Peyer's patch (tissue), 4 donors: Measurements from ENCODE around the gene TBRG1. TPM values are rescaled to one million over a fixed set of nuclear protein-coding genes. Genes with fewer than 3 reads are reported as not detected.

Experiments
- DNase-seq, 3 donors: peaks; one replicate each; pipeline ENCODE4 v3.0.0-alpha.2; 2017 to 2019
- H3K27ac ChIP-seq, 4 donors: fragments of 200-600 bp; sonication (generic); one replicate each; pipeline ENCODE4 v1.5.1; 2016 to 2019
- H3K27me3 ChIP-seq, 2 donors: fragments of 200-600 bp; sonication (generic); one replicate each; pipeline ENCODE4 v1.5.1; 2019
- H3K36me3 ChIP-seq, 3 donors: fragments of 200-600 bp; sonication (generic); one replicate each; pipeline ENCODE4 v1.5.1; 2016 to 2019
- H3K4me1 ChIP-seq, 4 donors: fragments of 200-600 bp; sonication (generic); one replicate each; pipeline ENCODE4 v1.5.1; 2016 to 2019
- H3K4me3 ChIP-seq, 4 donors: fragments of 200-600 bp; sonication (generic); 1 replicate in 3 of 4; 2 replicates in 1 of 4; pipeline ENCODE4 v1.5.1; 2016 to 2019; ENCODE audit warnings: mild to moderate bottlenecking in 1 of 4
- H3K9me3 ChIP-seq, 4 donors: fragments of 200-600 bp; sonication (generic); one replicate each; pipeline ENCODE4 v1.5.1; 2016 to 2019; ENCODE audit warnings: mild to moderate bottlenecking in 1 of 4
- POLR2A ChIP-seq, 2 donors: fragments of 450-650 bp; IDR thresholded peaks; one replicate each; pipeline ENCODE4 v1.5.1; 2017; ENCODE audit warnings: antibody characterized with exemption in 2 of 2, mild to moderate bottlenecking in 2 of 2, moderate library complexity in 2 of 2
- total RNA-seq, 4 donors: library from RNA; depleted of rRNA; stranded (reverse); fragments of >200 nt; gene quantifications; one replicate each; pipeline ENCODE4 v1.1.0, GENCODE V29; 2016
- TF ChIP-seq, protein P1 (sequence below), 6 experiments: fragments of 450-650 bp in 4 of 6; fragments of 200-600 bp in 2 of 6; sonication (generic) in 1 of 6; IDR thresholded peaks; one replicate each; pipeline ENCODE4 v1.5.1; 2017 to 2019; ENCODE audit warnings: antibody characterized with exemption in 6 of 6, mild to moderate bottlenecking in 3 of 6, moderate library complexity in 1 of 6

Gene TBRG1
- total RNA-seq, 4 donors from 2014 or later: 35.9 to 79.2 (median 55.7) TPM

DNA sequence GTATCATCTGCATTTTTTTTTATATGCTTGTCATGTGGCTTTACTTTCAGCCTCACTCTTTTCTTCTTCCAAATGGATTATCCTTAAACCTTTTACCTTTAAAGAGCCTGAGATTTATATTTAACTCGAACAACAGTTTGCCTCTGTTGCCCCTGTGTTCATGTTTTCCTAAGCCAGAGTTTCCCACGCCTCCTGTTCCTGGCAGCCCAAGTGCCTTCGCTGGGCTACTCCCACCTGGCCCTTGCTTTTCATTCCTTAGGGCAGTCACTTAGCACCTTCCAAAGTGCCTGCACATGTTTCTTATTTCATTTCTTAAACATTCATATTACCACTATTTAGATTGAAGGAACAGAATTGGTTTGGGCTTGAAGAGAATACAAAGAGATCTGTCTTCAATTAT, 13.3 kb downstream of the TBRG1 start:
- TF ChIP-seq, protein P1, sequence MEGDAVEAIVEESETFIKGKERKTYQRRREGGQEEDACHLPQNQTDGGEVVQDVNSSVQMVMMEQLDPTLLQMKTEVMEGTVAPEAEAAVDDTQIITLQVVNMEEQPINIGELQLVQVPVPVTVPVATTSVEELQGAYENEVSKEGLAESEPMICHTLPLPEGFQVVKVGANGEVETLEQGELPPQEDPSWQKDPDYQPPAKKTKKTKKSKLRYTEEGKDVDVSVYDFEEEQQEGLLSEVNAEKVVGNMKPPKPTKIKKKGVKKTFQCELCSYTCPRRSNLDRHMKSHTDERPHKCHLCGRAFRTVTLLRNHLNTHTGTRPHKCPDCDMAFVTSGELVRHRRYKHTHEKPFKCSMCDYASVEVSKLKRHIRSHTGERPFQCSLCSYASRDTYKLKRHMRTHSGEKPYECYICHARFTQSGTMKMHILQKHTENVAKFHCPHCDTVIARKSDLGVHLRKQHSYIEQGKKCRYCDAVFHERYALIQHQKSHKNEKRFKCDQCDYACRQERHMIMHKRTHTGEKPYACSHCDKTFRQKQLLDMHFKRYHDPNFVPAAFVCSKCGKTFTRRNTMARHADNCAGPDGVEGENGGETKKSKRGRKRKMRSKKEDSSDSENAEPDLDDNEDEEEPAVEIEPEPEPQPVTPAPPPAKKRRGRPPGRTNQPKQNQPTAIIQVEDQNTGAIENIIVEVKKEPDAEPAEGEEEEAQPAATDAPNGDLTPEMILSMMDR (IDR thresholded peaks at IDR 0.05): no peak
- TF ChIP-seq POLR2A (IDR thresholded peaks at IDR 0.05): no peak
- Histone ChIP-seq H3K36me3 (peaks cover 0 to 80% (median 0%) of the 10 kb centered on the region in 3 donors), H3K4me3 (no peak overlapping the region), H3K9me3 (no peaks in the 10 kb centered on the region), H3K27me3 (no peaks in the 10 kb centered on the region), H3K4me1 (no peaks in the 10 kb centered on the region), H3K27ac (no peak overlapping the region)
- no peak for DNase-seq

DNA sequence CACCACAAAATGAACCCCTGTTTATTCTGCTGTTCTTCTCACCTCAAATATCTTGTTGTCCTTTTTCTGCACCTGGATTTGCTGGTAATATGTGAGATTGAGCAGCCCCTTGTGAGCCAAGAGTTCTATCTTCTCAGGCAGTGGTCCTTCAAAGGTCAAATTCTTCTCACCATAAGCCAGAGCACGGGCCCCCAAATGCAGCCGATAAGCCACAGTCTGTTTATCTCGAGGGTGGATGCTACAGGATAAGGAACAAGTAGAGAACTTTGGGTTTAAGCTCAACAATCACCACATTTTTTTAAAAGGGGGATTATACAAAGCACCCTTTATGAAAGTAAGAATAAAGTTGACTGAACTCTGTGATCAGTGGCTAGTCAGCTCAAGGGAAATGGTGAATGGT, 15.8 kb downstream of the TBRG1 start:
- DNase-seq: no peak
- Histone ChIP-seq H3K9me3 (no peaks in the 10 kb centered on the region), H3K36me3 (peaks cover 0 to 54% (median 0%) of the 10 kb centered on the region in 3 donors), H3K27me3 (no peaks in the 10 kb centered on the region), H3K27ac (no peak overlapping the region), H3K4me3 (no peak overlapping the region), H3K4me1 (no peaks in the 10 kb centered on the region)
- TF ChIP-seq POLR2A (IDR thresholded peaks at IDR 0.05): no peak
- TF ChIP-seq, protein P1 (IDR thresholded peaks at IDR 0.05): no peak

DNA sequence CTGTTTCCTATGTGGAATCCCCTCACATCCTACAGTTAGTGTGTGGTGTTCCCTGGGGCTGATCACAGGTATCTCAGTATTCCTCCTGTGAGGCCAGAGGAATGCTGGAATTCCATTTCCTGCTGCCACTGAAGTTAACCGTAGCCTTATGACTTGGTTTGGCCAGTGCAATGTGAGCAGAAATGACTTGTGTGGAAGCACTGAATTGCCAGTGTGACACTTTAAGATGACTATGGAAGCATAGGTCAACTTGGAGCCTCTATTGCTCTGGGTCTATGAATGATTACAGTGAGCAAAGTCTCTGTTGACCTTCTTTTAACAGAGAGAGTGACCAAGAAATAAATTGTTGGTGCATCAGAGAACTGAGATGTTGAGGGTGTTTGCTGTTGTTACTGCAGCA, 16.5 kb downstream of the TBRG1 start:
- H3K27ac ChIP-seq: no peak overlapping the region
- peaks cover 0 to 47% (median 0%) of the 10 kb centered on the region in 3 donors for H3K36me3 ChIP-seq
- TF ChIP-seq, protein P1 (IDR thresholded peaks at IDR 0.05): no peak
- no peak for TF ChIP-seq POLR2A (IDR thresholded peaks at IDR 0.05)

DNA sequence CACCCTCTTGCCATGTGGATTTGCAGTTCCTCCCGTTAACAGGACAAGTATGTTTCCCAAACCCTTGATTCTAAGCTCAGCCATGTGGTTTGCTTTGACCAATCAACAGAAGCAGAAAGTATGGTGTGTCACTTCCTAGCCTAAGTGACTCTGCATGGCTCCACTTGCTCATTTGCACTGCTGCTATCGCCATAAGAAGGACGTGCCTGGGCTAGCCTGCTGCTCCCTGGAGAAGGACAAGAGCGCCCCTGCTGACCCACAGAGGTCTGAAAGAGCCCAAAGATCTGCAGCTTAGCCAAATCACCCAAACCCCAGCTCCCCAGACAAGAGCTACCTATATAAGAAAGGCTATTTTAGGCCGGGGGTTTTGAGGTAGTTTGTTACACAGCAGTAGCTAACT, 18.0 kb downstream of the TBRG1 start:
- Histone ChIP-seq H3K4me3 (no peak overlapping the region), H3K9me3 (no peaks in the 10 kb centered on the region), H3K27me3 (no peaks in the 10 kb centered on the region), H3K4me1 (no peaks in the 10 kb centered on the region), H3K36me3 (peaks cover 0 to 33% (median 0%) of the 10 kb centered on the region in 3 donors), H3K27ac (no peak overlapping the region)
- TF ChIP-seq, protein P1 (IDR thresholded peaks at IDR 0.05): no peak
- TF ChIP-seq POLR2A (IDR thresholded peaks at IDR 0.05): no peak
- DNase-seq: no peak

More for the DNA sequence above, 16.5 kb downstream of the TBRG1 start:
- DNase-seq: no peak
- no peak overlapping the region for H3K4me3 ChIP-seq
- H3K4me1 ChIP-seq: no peaks in the 10 kb centered on the region
- no peaks in the 10 kb centered on the region for H3K9me3 ChIP-seq
- no peaks in the 10 kb centered on the region for H3K27me3 ChIP-seq

DNA sequence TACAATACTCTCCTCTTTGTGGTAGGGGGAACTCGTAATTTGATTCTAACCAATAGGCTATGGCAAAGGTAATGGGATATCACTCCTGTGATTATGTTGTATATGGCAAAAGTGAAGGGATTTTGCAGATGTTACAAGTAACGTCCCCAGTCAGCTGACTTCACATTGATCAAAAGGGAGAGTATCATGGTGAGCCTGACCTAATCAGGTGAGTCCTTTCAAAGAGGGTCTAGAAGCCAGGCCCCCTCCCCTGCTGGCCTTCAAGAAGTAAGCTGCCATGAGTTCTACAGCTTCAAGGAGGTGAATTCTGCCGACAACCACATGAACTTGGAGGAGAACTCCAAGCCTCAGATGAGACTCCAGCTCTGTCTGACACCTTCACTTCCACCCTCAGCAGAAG, 20.0 kb downstream of the TBRG1 start:
- Histone ChIP-seq H3K27me3 (no peaks in the 10 kb centered on the region), H3K27ac (no peak overlapping the region), H3K36me3 (peaks cover 0 to 20% (median 0%) of the 10 kb centered on the region in 3 donors), H3K4me3 (no peak overlapping the region), H3K4me1 (no peaks in the 10 kb centered on the region), H3K9me3 (no peaks in the 10 kb centered on the region)
- no peak for TF ChIP-seq POLR2A (IDR thresholded peaks at IDR 0.05)
- TF ChIP-seq, protein P1 (IDR thresholded peaks at IDR 0.05): no peak
- no peak for DNase-seq
